GM06990 (cell line): ENCODE measurements around the gene OLIG2.

ENCODE experiments used
- DNase-seq: peaks from one replicate; pipeline ENCODE4 v3.0.0-alpha.2; 2011; ENCODE audit not compliant: insufficient read length; ENCODE audit errors: extremely low read depth
- H3K27me3 ChIP-seq: replicated peaks from 2 replicates; pipeline ENCODE4 v1.6.0; 2011; ENCODE audit warnings: low read length; ENCODE audit not compliant: control insufficient read depth, insufficient read depth
- H3K36me3 ChIP-seq: 2 replicates; pipeline ENCODE4 v1.5.1; 2011; ENCODE audit warnings: low read length; ENCODE audit not compliant: control insufficient read depth, insufficient read depth
- H3K4me3 ChIP-seq: replicated peaks from 2 replicates; pipeline ENCODE4 v1.5.1; 2011; ENCODE audit warnings: low read depth, mild to moderate bottlenecking, control low read depth, low read length
- TF ChIP-seq, protein P1 (sequence below): IDR thresholded peaks from 2 replicates; pipeline ENCODE4 v1.5.1; 2011; ENCODE audit warnings: low read length, control low read depth, mild to moderate bottlenecking, inconsistent platforms; ENCODE audit not compliant: insufficient read depth, poor library complexity, severe bottlenecking

Gene OLIG2

GRCh38 chr21:33055991-33056390, 30.3 kb downstream of the OLIG2 start:
- H3K36me3 ChIP-seq = no peaks in the 10 kb centered on the region
- DNase-seq = no peak
- peaks cover 3% of the 10 kb centered on the region for H3K27me3 ChIP-seq
- TF ChIP-seq, protein P1, sequence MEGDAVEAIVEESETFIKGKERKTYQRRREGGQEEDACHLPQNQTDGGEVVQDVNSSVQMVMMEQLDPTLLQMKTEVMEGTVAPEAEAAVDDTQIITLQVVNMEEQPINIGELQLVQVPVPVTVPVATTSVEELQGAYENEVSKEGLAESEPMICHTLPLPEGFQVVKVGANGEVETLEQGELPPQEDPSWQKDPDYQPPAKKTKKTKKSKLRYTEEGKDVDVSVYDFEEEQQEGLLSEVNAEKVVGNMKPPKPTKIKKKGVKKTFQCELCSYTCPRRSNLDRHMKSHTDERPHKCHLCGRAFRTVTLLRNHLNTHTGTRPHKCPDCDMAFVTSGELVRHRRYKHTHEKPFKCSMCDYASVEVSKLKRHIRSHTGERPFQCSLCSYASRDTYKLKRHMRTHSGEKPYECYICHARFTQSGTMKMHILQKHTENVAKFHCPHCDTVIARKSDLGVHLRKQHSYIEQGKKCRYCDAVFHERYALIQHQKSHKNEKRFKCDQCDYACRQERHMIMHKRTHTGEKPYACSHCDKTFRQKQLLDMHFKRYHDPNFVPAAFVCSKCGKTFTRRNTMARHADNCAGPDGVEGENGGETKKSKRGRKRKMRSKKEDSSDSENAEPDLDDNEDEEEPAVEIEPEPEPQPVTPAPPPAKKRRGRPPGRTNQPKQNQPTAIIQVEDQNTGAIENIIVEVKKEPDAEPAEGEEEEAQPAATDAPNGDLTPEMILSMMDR = no peak
- no peak overlapping the region for H3K4me3 ChIP-seq

DNA sequence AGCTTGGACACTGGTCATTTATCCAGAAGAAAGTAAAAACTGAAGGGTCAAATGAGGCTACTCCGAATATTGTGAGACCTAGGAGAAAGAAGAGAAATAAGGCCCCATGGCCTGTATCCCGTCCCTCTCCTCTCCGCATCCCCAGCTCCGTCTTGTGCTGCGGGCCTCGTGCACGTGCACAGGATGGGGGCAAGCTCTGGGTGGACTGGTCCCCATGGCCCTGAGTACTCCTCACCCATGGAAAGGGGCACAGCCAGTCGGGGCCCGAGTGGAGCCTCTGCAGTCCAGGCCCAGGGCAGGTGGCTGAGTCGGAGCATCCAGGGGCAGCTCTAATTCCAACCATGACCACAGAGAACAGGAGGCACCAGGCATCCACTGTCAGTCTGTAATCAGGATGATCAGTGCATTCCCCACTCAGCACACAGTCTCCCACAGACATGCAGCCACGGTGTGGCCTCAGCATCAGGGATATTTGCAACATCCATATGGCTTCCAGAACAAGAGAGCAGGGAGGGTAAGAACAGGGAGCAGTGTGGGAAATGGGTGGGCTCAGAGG, 31.7 kb downstream of the OLIG2 start:
- Histone ChIP-seq H3K4me3 (no peak overlapping the region), H3K27me3 (peaks cover 3% of the 10 kb centered on the region), H3K36me3 (no peaks in the 10 kb centered on the region)
- TF ChIP-seq, protein P1 = no peak
- DNase-seq = no peak

DNA sequence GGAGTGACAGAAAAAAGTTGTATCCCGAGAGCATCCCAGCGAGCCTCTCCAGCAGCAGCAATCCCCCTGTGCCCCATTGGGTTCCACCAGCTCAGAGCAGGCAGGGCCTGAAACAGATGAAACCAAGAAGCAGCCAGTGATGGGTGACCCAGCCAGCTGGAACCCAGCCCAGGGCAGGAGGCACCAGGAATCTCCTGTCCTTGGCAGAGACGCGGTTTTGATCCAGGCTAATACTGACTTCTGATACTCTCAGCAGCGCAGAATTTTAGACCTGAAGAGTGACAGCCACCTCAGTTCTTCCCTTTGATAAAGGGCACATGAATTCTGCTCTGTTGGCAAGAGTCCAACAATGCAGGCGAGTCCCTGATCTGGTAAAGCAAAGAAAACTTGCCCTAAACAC, 32.8 kb downstream of the OLIG2 start:
- H3K4me3 ChIP-seq = no peak overlapping the region

DNA sequence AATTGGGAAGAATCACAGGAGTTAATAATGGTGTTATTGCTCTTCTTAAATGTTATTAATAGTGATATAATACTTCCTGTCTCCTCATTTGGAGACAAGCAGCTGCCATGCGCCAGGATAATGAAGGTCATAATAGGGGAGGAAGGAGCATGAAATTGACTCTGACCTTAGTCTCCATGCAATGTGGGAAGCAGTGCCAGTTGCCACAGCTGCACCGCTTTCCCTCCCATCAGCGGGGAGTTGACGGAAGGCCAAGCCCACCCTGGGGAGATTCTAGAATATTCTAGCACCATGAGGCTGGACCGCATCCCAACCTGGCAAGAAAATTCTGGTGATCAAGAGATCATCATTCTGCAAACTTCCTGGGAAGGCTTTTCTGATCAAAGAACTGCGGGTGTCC, 33.2 kb downstream of the OLIG2 start:
- TF ChIP-seq, protein P1 = no peak
- H3K27me3 ChIP-seq = peaks cover 5% of the 10 kb centered on the region
- no peak overlapping the region for H3K4me3 ChIP-seq
- DNase-seq = no peak
- H3K36me3 ChIP-seq = no peaks in the 10 kb centered on the region

More for the DNA sequence above, 32.8 kb downstream of the OLIG2 start:
- Histone ChIP-seq H3K36me3 (no peaks in the 10 kb centered on the region), H3K27me3 (peaks cover 5% of the 10 kb centered on the region)
- TF ChIP-seq, protein P1 = no peak
- no peak for DNase-seq

GRCh38 chr21:33059380-33059841, 33.7 kb downstream of the OLIG2 start:
- Histone ChIP-seq H3K27me3 (peaks cover 7% of the 10 kb centered on the region), H3K36me3 (no peaks in the 10 kb centered on the region), H3K4me3 (no peak overlapping the region)
- TF ChIP-seq, protein P1 = no peak
- no peak for DNase-seq

DNA sequence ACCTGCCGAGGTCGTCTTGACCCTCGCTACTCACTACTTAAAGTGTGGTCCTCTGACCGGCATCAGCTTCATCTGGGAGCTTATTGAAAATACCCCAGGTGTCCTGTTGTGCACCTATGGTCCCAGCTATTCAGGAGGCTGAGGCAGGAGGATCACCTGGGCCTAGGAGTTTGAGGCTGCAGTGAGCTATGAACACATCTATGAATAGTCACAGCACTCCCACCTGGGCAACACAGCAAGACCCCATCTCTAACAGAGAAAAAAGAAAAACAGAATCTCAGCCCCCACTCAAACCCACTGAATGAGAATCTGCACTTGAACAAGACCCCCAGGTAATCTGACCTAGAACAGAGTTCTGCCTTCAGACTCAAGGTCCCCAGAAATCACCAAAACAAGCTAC, 35.5 kb downstream of the OLIG2 start:
- H3K27me3 ChIP-seq = peaks cover 10% of the 10 kb centered on the region
- DNase-seq = no peak
- TF ChIP-seq, protein P1 = no peak
- H3K36me3 ChIP-seq = no peaks in the 10 kb centered on the region
- no peak overlapping the region for H3K4me3 ChIP-seq
